IPS DF 6.9 (cell line): ENCODE results near the gene ADGRB2.

ENCODE experiments used
- DNase-seq: peaks from one replicate; pipeline ENCODE4 v3.0.0-alpha.2; 2013; ENCODE audit warnings: low read depth, low spot score
- H3K27ac ChIP-seq: one replicate; pipeline ENCODE4 v1.5.1; 2013; ENCODE audit warnings: low read length, control low read depth
- H3K27me3 ChIP-seq: 2 replicates; pipeline ENCODE4 v1.6.1; 2013; ENCODE audit warnings: mild to moderate bottlenecking, low read length; ENCODE audit not compliant: control insufficient read depth, insufficient read depth
- H3K36me3 ChIP-seq: 2 replicates; pipeline ENCODE4 v1.6.1; 2013; ENCODE audit warnings: low read length; ENCODE audit not compliant: control insufficient read depth, insufficient read depth
- H3K4me1 ChIP-seq: 2 replicates; pipeline ENCODE4 v1.6.1; 2013; ENCODE audit warnings: low read length; ENCODE audit not compliant: control insufficient read depth, insufficient read depth
- H3K4me3 ChIP-seq: 2 replicates; pipeline ENCODE4 v1.5.1; 2013; ENCODE audit warnings: mild to moderate bottlenecking, low read length
- H3K9me3 ChIP-seq: 2 replicates; pipeline ENCODE4 v1.6.1; 2013; ENCODE audit warnings: low read length, inconsistent platforms; ENCODE audit not compliant: control insufficient read depth, insufficient read depth
- WGBS: extraction: QIAGEN DNeasy Blood & Tissue Kit; methylation state at CpG from one replicate; pipeline ENCODE4 v1.1.7; 2013; ENCODE audit warnings: mixed read lengths, missing lambda C conversion rate; ENCODE audit not compliant: insufficient read length, insufficient coverage; 5-methylcytosine and 5-hydroxymethylcytosine counted together

The ADGRB2 gene

GRCh38 chr1:31782421-31783410 is 18.6 kb upstream of the ADGRB2 start:
- Histone ChIP-seq H3K9me3 (no peaks in the 10 kb centered on the region), H3K4me1 (peaks cover 10% of the 10 kb centered on the region), H3K27ac (no peak overlapping the region), H3K36me3 (no peaks in the 10 kb centered on the region), H3K27me3 (no peaks in the 10 kb centered on the region), H3K4me3 (no peak overlapping the region)
- DNase-seq = no peak
- WGBS = no CpG with 5 or more reads among the region's 12 CpGs

DNA sequence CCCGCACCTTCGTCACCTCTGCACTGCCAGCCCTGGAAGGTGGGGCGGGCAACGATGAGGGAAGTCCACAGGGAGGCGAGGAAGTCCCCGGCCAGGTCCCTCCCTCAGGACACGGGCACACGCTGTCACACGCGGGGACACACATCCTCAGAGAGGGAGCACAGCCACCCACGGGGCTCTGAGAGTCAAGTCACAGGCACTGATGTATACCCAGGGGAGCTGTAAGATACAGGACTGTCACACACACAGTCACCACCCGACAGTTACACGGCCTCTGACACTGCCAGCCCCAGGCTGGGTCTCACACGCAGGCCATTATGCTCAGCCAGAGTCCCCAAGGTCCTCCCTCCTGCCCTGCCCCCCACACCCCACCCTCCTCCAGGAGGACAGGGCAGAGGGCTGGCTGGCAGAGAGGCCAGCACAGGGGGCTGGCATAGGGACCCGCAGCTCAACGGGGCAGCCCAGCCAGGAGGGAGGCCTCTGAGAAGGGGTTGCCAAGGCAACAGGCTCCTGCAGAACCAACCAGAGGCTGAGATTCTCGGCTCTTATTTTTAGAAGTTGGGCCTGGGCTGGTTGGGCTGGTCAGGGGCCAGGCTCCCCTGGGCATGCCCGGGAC is 17.7 kb upstream of the ADGRB2 start:
- H3K27ac ChIP-seq = no peak overlapping the region
- no peak for DNase-seq
- no peak overlapping the region for H3K4me3 ChIP-seq
- H3K9me3 ChIP-seq = no peaks in the 10 kb centered on the region
- no peaks in the 10 kb centered on the region for H3K36me3 ChIP-seq
- no CpG with 5 or more reads among the region's 18 CpGs for WGBS
- H3K27me3 ChIP-seq = no peaks in the 10 kb centered on the region
- peaks cover 10% of the 10 kb centered on the region; the same call in 1 of the 2 replicates for H3K4me1 ChIP-seq

DNA sequence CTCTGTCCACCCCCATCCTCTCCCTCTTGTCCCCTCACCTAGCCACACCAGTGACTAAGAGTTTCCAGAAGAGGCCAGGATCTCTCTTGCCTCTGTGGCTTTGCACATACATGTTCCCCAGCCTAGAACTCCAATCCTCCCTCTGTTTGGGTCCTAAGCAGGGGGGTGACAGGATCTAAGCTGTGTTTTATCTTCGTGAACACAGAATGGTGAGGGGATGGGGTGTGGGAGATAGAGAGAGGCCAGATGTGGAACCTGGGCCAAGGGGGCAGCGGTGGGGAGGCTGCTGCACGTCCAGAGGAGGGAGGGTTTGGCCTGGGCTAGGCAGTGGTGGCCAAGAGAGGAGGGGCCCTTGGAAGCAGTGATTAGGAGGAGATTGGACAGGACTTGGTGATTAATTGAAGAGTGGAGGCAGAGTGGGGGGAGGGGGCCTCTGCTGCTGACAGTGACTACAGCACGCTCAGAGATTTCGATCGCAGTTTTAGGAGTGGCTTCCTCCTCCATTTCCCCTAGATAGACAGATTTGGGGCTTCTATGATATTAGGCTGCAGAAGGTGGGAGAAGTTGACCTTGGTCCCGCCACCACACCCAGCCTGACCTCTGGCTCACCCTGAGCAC is 17.1 kb upstream of the ADGRB2 start:
- no CpG with 5 or more reads among the region's 7 CpGs for WGBS
- no peaks in the 10 kb centered on the region for H3K27me3 ChIP-seq
- no peaks in the 10 kb centered on the region for H3K36me3 ChIP-seq
- no peak for DNase-seq
- H3K27ac ChIP-seq = no peak overlapping the region
- no peak overlapping the region for H3K4me3 ChIP-seq
- peaks cover 10% of the 10 kb centered on the region; the same call in 1 of the 2 replicates for H3K4me1 ChIP-seq
- H3K9me3 ChIP-seq = no peaks in the 10 kb centered on the region

GRCh38 chr1:31780632-31781031 is 16.5 kb upstream of the ADGRB2 start:
- WGBS = no CpG with 5 or more reads among the region's 2 CpGs
- Histone ChIP-seq H3K4me1 (peaks cover 10% of the 10 kb centered on the region; the same call in 1 of the 2 replicates), H3K4me3 (no peak overlapping the region), H3K9me3 (no peaks in the 10 kb centered on the region), H3K27me3 (no peaks in the 10 kb centered on the region), H3K36me3 (no peaks in the 10 kb centered on the region), H3K27ac (no peak overlapping the region)
- DNase-seq = no peak

- Histone ChIP-seq H3K27ac (no peak overlapping the region), H3K27me3 (no peaks in the 10 kb centered on the region; the same call in 1 of the 2 replicates), H3K36me3 (no peaks in the 10 kb centered on the region), H3K9me3 (no peaks in the 10 kb centered on the region), H3K4me3 (no peak overlapping the region), H3K4me1 (peaks cover 10% of the 10 kb centered on the region; the same call in 1 of the 2 replicates)
- no peak for DNase-seq
- no CpG with 5 or more reads among the region's 9 CpGs for WGBS
Measured at GRCh38 chr1:31779687-31780086, 15.5 kb upstream of the ADGRB2 start.

GRCh38 chr1:31778763-31779488 is 14.8 kb upstream of the ADGRB2 start:
- Histone ChIP-seq H3K4me1 (peaks cover 10% of the 10 kb centered on the region; the same call in 1 of the 2 replicates), H3K36me3 (no peaks in the 10 kb centered on the region), H3K27ac (no peak overlapping the region), H3K4me3 (no peak overlapping the region), H3K27me3 (peaks cover 4% of the 10 kb centered on the region), H3K9me3 (no peaks in the 10 kb centered on the region)
- WGBS = no CpG with 5 or more reads among the region's 11 CpGs
- no peak for DNase-seq

GRCh38 chr1:31776516-31776915 is 12.4 kb upstream of the ADGRB2 start:
- H3K27ac ChIP-seq = no peak overlapping the region

DNA sequence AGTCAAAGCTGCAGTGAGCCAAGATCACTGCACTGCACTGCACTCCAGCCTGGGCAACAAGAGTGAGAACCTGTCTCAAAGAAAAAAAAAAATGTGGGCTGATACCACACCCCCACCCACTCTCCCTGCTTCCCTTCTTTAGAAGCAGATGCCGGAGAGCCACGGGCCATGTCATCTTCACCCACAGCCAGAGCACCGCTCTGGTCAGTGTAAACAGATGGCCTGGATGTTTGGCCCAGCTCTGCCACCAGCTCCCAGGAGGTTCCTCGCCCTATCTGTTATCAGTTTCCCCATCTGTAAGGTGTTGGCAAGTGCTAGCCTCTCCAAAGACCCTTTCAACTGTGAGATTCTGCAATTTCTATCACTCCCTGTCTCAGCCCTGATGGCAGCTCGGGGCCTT is 11.9 kb upstream of the ADGRB2 start:
- Histone ChIP-seq H3K4me3 (no peak overlapping the region), H3K27ac (no peak overlapping the region), H3K9me3 (no peaks in the 10 kb centered on the region), H3K27me3 (peaks cover 30% of the 10 kb centered on the region), H3K36me3 (no peaks in the 10 kb centered on the region), H3K4me1 (peaks cover 3% of the 10 kb centered on the region)
- no CpG with 5 or more reads among the region's 5 CpGs for WGBS
- DNase-seq = no peak

More at GRCh38 chr1:31776516-31776915, 12.4 kb upstream of the ADGRB2 start:
- Histone ChIP-seq H3K4me1 (peaks cover 3% of the 10 kb centered on the region), H3K4me3 (no peak overlapping the region), H3K27me3 (peaks cover 25% of the 10 kb centered on the region), H3K9me3 (no peaks in the 10 kb centered on the region), H3K36me3 (no peaks in the 10 kb centered on the region)
- no peak for DNase-seq
- WGBS = no CpG with 5 or more reads among the region's 3 CpGs

DNA sequence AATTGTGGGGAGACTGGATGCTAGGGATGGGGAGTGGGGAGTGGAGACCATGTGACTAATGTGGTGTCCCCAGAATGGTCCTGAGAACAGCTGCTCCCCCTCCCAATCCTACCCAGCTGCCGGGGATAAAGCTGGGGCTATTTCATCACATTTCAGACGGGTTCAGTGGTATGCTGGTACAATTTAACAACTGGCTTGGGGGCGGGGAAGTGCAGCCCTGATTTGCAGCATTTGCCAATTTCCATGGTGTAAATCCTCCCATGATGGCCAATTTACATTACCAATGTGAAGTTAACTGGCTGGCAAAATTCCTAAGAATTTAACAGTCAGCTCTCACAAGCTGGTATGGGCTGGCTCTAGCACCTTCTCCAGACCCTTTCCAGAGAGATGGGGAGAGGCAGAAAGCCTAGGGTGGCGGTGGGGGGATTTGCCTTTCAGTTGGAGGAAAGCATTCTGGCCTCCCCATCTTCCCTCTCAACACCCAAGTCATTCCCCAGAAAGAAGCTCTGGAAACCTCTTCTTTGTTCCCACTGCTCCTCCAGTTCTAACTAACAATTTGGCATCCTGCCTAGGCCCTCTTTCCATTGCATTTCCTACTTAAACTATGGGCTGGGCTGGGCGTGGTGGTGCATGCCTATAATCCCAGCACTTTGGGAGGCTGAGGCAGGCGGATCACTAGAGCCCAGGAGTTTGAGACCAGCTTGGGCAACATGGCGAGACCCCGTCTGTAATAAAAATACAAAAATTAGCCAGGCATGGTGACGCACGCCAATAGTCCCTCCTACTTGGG is 11.3 kb upstream of the ADGRB2 start:
- no CpG with 5 or more reads among the region's 10 CpGs for WGBS
- no peaks in the 10 kb centered on the region for H3K36me3 ChIP-seq

More for the DNA sequence above, 11.3 kb upstream of the ADGRB2 start:
- no peaks in the 10 kb centered on the region for H3K9me3 ChIP-seq
- no peak overlapping the region for H3K4me3 ChIP-seq
- peaks cover 3% of the 10 kb centered on the region for H3K4me1 ChIP-seq
- peaks cover 30% of the 10 kb centered on the region for H3K27me3 ChIP-seq
- H3K27ac ChIP-seq = no peak overlapping the region
- no peak for DNase-seq
